Prostate gland (tissue), 2 donors: ENCODE data around the gene ECHDC1.

ENCODE experiments used
- CTCF ChIP-seq, 4 experiments: fragments of 200-600 bp in 2 of 4; fragments of 450-650 bp in 2 of 4; sonication (generic) in 2 of 4; IDR thresholded peaks; 1 replicate in 3 of 4; 2 replicates in 1 of 4; pipeline ENCODE4 v1.5.1; 2016 to 2019; ENCODE audit warnings: antibody characterized with exemption in 4 of 4, mild to moderate bottlenecking in 2 of 4, moderate library complexity in 2 of 4
- POLR2A ChIP-seq: fragments of 450-650 bp; IDR thresholded peaks from one replicate; pipeline ENCODE4 v1.6.1; 2016; ENCODE audit warnings: antibody characterized with exemption, mild to moderate bottlenecking

GRCh38 chr6:127392301-127392700, 48.9 kb upstream of the ECHDC1 start:
- TF ChIP-seq CTCF (IDR thresholded peaks at IDR 0.05) (no peak), POLR2A (no peak)
